ENCODE data around the gene C9orf78.
"Not testable (repeated sequence)": the region's sequence is repeated elsewhere in the genome, so short reads cannot be mapped to it uniquely, and the experiment has no call there.

Gene C9orf78

GRCh38 chr9:129809346-129809745 is 25.7 kb downstream of the C9orf78 start:
- no peak for DNase-seq

GRCh38 chr9:129806061-129806460 is 29.0 kb downstream of the C9orf78 start:
- DNase-seq, result no peak

GRCh38 chr9:129803676-129804060 is 31.4 kb downstream of the C9orf78 start:
- no peak for DNase-seq

- peak; percentile 87 for DNase-seq
Observed at GRCh38 chr9:129802833-129803675, 32.0 kb downstream of the C9orf78 start, which contains the start of gene TOR1B. TSS of gene TOR1B (plus strand) at chr9:129803184. CDS start at chr9:129803213, 29 bp downstream.

- DNase-seq, result no peak
Observed at GRCh38 chr9:129801504-129801903, 33.6 kb downstream of the C9orf78 start.

- DNase-seq, result no peak
Observed at GRCh38 chr9:129798973-129799372, 36.1 kb downstream of the C9orf78 start.

- not testable (repeated sequence) for DNase-seq
Observed at GRCh38 chr9:129796029-129796428, 39.0 kb downstream of the C9orf78 start.

- DNase-seq, result no peak
Observed at GRCh38 chr9:129794549-129794948, 40.5 kb downstream of the C9orf78 start.

GRCh38 chr9:129786481-129786880 is 48.6 kb downstream of the C9orf78 start:
- no peak for DNase-seq

GRCh38 chr9:129785866-129786265 is 49.2 kb downstream of the C9orf78 start:
- DNase-seq, result no peak

GRCh38 chr9:129784970-129785369 is 50.1 kb downstream of the C9orf78 start:
- DNase-seq, result not testable (repeated sequence)

- no peak for DNase-seq
Observed at GRCh38 chr9:129783516-129784361, 51.3 kb downstream of the C9orf78 start.

GRCh38 chr9:129781981-129782380 is 53.1 kb downstream of the C9orf78 start:
- DNase-seq, result no peak

GRCh38 chr9:129781131-129781530 is 53.9 kb downstream of the C9orf78 start:
- no peak for DNase-seq

GRCh38 chr9:129779560-129780190 is 55.4 kb downstream of the C9orf78 start:
- DNase-seq, result no peak

GRCh38 chr9:129778469-129778868 is 56.6 kb downstream of the C9orf78 start:
- DNase-seq, result no peak

- no peak for DNase-seq
Observed at GRCh38 chr9:129777769-129778130, 57.3 kb downstream of the C9orf78 start.

All from activated gamma-delta T cell (primary cell).